ENCODE results near the gene IFIT3. TPM values are rescaled to one million over a fixed set of nuclear protein-coding genes. Genes with fewer than 3 reads are reported as not detected.
A peak's percentile ranks its signal among the peaks of the same experiment; 100 is the strongest.

IFIT3 gene
- total and polyA plus RNA-seq, 2 experiments from 2014 or later = 0.42 to 0.52 TPM

GRCh38 chr10:89297356-89297755, 30.4 kb upstream of the IFIT3 start (continued):
- no peak for TF ChIP-seq ZNF462 (CRISPR knock-in tag; IDR thresholded peaks at IDR 0.05)
- TF ChIP-seq STAT1 (IDR thresholded peaks at IDR 0.05; ENCODE audit: unreplicated experiment) = no peak

- H3K4me3 ChIP-seq = no peak overlapping the region
- H3K36me3 ChIP-seq (ENCODE audit: insufficient read depth) = no peaks in the 10 kb centered on the region
- H3K79me2 ChIP-seq (replicated peaks; ENCODE audit: insufficient read depth) = no peaks in the 10 kb centered on the region
- no peak overlapping the region for H3K27ac ChIP-seq (ENCODE audit: low read depth)
- 0 out of 2 replicates have a peak overlapping the region, but pooled peaks have one; percentile 2 for H2AFZ ChIP-seq
- H3K4me1 Mint-ChIP-seq = peaks cover 20% of the 10 kb centered on the region
- H3K27ac Mint-ChIP-seq = no peak overlapping the region; the same call in 1 of the 2 replicates
- H3K27me3 Mint-ChIP-seq (ENCODE audit: insufficient read depth, low read depth, poor library complexity) = no peaks in the 10 kb centered on the region
- no peaks in the 10 kb centered on the region for H3F3A ChIP-seq (replicated peaks; ENCODE audit: low read depth)
- H3K9me3 Mint-ChIP-seq = no peaks in the 10 kb centered on the region
- H3K9me2 ChIP-seq (ENCODE audit: insufficient read depth) = no peaks in the 10 kb centered on the region
- DNase-seq (ENCODE audit: low spot score) (no peak), ATAC-seq (no peak)
- peaks cover 13% of the 10 kb centered on the region; the same call in 1 of the 2 replicates for H3K4me1 ChIP-seq (ENCODE audit: insufficient read depth)
- H3K4me2 ChIP-seq = no peak overlapping the region
- no peaks in the 10 kb centered on the region for H3K36me3 Mint-ChIP-seq (ENCODE audit: low read depth)
- H4K20me1 ChIP-seq (replicated peaks; ENCODE audit: insufficient read depth) = no peaks in the 10 kb centered on the region
- H3K27me3 ChIP-seq (ENCODE audit: insufficient read depth) = no peaks in the 10 kb centered on the region
- no peak overlapping the region for H3K4me3 Mint-ChIP-seq
- no peak for TF ChIP-seq ETS1 (IDR thresholded peaks at IDR 0.05)
- no peak for TF ChIP-seq EZH2 (IDR thresholded peaks at IDR 0.05; ENCODE audit: low read depth, unreplicated experiment)
- TF ChIP-seq ZNF114 (CRISPR knock-in tag; IDR thresholded peaks at IDR 0.05) = no peak
- no peak for TF ChIP-seq NANOG (IDR thresholded peaks at IDR 0.05; ENCODE audit: borderline replicate concordance)
- TF ChIP-seq POLR2AphosphoS5 (IDR thresholded peaks at IDR 0.05; ENCODE audit: low read depth) = no peak
- no peak for TF ChIP-seq STAT1 (IDR thresholded peaks at IDR 0.05; ENCODE audit: unreplicated experiment)
- no peak for TF ChIP-seq ZNF462 (CRISPR knock-in tag; IDR thresholded peaks at IDR 0.05)
Observed at GRCh38 chr10:89297791-89298190, 30.0 kb upstream of the IFIT3 start.

Measured in GM23338 (cell line).